ENCODE measurements around the gene MED13L.

GRCh38 chr12:116295327-116296263 lies 18.1 kb upstream of the MED13L start:
- TF ChIP-seq, protein P1, sequence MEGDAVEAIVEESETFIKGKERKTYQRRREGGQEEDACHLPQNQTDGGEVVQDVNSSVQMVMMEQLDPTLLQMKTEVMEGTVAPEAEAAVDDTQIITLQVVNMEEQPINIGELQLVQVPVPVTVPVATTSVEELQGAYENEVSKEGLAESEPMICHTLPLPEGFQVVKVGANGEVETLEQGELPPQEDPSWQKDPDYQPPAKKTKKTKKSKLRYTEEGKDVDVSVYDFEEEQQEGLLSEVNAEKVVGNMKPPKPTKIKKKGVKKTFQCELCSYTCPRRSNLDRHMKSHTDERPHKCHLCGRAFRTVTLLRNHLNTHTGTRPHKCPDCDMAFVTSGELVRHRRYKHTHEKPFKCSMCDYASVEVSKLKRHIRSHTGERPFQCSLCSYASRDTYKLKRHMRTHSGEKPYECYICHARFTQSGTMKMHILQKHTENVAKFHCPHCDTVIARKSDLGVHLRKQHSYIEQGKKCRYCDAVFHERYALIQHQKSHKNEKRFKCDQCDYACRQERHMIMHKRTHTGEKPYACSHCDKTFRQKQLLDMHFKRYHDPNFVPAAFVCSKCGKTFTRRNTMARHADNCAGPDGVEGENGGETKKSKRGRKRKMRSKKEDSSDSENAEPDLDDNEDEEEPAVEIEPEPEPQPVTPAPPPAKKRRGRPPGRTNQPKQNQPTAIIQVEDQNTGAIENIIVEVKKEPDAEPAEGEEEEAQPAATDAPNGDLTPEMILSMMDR (IDR thresholded peaks at IDR 0.05): no peak
- TF ChIP-seq POLR2A (IDR thresholded peaks at IDR 0.05): no peak

All from heart left ventricle (tissue), 13 donors.